Measurements from ENCODE around the gene C2orf81.
"Not testable (repeated sequence)": the region's sequence is repeated elsewhere in the genome, so short reads cannot be mapped to it uniquely, and the experiment has no call there.

C2orf81 gene

DNA sequence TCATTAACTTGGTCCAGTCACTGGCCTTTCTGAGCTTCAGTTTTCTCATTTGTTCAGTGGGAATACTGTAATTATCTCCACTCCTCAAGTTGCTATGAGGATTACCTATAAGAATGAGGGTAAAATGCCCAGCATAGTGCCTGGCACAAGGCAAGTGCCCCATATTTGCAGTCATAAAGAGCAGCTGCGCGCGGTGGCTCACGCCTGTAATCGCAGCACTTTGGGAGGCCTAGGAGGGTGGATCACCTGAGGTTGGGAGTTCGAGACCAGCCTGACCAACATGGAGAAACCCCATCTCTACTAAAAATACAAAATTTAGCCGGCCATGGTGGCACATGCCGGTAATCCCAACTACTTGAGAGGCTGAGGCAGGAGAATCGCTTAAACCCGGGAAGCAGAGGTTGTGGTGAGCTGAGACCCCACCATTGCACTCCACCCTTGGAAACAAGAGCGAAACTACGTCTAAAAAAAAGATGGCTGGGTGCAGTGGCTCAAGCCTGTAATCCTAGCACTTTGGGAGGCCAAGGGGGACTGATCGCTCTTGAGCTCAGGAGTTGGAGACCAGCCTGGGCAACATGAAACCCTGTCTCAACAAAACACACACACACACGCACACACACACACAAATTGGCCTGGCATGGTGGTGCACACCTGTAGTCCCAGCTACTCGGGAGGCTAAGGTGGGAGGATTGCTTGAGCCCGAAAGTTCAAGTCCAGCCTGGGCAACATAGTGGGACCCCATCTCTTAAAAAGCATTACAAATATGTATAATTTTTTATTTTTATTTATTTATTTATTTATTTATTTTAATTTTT lies 21.3 kb upstream of the C2orf81 start:
- not testable (repeated sequence) for DNase-seq

DNA sequence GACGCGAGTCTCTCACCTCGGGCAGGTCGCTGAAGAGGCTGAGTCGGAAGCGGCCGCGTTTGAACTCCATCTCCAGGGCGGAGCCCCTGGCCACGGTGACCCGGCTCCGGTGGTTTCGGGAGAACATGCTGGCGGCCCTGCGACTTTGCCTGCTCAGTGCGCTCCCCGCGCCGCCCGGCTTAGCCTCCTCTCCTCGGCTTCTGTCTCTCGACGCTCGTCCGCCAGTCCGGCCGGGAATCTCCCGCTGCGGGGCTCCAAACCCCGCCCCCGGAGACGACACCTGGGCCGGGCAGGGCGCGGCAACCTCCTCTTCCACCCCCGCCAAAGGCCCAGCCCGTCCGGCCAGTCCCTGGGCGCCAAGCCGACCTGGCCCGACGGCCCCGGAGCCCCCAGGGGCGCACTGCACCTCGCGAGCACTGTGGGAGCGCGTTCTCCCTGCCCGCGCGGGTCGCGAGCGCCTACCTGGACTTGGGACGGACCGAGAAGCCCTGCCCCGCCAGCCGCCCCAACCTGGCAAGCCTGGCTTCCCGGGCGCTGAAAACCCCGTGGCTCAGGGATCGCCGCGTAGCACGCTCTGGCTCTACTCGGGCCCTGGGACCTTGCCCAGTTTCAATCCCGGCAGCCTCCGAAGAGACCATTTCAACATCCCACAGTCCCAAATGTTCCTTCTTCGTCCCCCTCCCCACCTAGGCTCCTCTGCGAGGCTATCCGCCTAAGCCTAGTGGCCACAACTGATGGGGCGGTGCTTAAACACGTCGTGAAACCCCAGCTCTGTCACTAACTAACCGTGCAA lies 20.5 kb upstream of the C2orf81 start, which contains the start of gene RTKN:
TSS of gene RTKN (minus strand) at position 248 of the 793 bp plus-strand sequence. CDS start at position 127, 121 bp downstream.
- DNase-seq: no peak

DNA sequence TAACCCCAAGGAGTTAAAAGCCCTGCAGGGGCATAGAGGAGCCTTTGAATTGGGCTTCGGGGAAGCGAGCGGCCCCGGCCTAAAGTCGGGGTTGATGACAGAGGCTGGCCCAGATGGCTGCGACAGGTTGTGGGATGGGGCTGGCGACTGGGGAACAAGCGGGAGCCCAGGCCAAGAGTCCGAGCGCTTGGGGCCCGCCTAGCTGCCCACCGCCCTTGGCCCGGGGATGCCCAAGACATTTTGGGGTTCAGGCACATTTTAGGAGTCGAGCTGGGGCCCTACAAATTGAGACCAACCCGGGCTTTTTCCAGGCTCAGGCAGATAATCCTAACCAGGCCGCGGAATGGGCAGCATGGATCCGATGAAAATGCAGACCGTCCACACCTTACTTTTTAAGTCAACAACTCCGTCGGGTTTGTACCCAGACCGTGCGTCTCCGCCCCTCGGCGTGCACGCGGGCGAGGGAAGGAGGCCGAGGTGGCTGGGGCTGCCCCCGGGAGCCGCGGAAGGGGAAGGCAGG lies 19.8 kb upstream of the C2orf81 start:
- no peak for DNase-seq

DNA sequence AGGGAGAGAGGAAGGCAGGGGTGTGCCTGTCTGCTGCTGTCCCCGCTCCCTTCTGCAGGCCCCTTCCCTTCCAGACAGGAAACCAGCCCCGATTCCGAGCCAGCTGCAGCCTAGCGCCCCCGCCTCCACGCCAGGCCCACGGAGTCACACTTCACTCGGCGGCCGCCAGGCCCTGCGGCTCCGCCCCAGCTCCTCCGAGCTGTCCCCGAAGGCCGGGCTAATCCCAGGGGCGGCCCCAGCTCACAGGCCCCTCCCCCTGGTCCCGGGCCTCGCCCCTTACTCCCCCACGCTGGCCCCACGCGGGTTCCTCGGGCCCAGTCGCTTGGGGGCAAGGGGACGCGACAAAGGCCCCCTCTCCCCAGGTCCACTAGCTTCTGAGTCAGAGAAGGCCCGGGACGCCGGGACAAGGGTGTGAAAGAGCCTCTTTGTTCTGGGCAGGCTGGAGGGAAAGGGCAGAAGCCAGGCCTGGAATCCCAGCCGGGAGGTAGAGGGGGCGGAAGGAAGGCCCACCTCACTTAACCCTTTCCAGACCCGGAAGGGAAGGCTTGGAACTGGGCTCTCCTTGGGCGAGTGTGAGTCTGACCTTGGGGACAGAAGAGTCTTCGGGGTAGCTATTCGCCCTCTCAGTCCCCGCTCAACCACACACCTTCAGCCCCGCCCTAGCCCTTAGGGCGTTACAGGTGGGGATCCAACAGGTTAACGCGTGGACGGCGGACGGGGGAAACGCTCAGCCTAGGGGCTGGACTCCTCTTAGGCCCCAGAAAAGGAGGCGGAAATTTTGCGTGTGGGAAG lies 19.2 kb upstream of the C2orf81 start:
- peak; percentile 35 for DNase-seq

DNA sequence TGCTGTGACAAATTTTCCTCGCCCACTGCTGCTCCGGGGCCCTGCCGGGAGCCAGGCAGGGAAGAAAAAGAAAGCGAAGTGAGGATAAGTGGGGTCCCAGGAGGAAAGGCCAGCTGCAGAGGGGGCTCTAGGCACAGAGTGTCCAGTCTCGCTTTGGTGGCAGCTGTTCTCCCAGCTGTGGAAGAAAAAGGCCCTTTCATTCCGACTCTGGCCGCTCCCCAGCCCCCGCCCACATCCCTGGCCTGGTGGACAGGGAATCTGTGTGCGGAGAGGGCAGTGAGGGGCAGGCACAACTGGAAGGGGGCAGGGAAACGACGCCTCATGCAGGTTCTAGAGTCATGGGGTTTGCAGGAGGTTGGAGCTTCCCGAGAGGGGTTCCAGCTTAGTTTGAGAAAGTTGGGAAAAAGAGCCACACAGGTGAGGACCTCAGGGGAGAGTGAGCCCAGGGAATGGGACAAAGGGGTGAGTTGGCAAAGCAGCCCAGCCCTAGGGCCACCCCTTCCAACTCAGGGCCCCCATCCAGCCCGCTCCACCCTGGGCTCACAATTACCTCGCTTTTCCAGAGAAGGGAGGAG lies 18.5 kb upstream of the C2orf81 start:
- DNase-seq: no peak

DNA sequence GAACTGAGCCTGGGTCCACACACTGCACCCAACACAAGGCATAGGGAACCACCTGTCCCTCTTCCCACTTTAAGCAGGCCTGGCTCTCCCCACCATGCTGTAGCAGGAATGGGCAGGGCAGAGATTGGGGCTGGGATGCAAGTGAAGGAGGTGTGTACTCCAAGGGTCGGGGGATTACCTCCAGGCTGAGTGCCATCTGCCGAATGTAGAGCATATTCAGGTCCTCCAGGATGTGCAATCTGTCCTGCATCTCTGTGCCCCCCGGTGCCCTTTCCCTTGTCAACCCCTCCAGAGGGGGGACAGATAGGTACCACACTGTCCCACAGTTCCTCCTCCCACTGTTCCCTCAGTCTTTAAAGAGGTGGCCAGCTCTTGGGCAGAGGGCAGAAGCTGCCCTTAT lies 18.0 kb upstream of the C2orf81 start:
- no peak for DNase-seq

DNA sequence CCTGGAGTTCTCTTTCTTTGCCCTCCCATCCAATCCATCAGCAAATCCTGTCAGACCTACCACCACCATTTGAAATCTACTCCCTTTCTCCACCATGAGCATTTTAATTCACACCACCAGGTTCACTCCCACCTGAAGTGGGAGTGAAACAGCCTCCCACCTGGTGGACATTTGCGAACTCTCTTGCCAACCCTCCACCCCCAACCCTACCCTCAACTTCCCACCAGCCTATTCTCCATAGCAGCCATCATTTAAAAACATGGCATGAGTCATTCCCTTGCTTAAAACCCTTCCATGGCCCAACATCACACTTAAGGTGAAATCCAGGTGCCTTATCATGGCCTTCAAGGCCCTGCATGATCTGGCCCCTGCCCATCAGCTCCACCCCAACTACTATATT lies 16.8 kb upstream of the C2orf81 start:
- no peak for DNase-seq

DNA sequence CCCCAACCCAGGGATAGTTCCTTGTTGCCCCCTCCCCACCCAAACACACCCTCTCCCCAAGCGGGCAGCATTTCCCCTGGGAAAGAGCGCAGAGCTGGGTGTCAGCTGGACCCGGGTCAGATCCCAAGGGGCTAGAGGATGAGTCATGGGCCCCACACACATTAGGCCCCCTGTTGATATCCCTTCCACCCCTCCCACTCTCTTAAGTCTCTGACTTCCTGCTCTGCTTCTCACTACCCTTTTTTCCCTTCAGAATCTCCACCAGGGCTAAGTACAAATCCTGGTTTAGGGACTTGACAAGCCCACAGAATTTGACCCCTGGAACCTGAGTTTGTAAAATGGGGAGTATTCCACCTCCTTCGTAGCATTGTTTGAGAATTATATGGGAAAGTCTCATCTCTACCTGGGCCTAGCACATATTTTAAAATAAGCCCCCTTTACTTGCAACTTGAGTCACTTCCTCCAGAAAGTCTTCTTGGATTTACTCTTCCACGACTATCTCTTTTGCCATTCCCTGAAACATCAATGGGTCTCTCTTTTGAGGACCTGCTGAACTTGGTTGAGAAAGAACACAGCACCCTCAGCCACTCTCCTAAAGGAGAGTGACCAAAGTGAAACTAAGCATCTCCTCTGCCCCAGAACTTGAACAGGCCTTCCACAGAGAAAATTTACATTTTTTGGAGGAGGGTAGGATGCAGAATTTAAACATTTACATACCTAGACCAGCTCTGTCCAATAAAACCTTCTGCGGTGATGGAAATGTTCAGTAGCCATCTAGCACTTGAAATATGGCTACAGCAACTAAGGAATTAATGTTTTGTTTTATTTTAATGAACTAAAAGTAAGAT lies 15.7 kb upstream of the C2orf81 start:
- no peak for DNase-seq

DNA sequence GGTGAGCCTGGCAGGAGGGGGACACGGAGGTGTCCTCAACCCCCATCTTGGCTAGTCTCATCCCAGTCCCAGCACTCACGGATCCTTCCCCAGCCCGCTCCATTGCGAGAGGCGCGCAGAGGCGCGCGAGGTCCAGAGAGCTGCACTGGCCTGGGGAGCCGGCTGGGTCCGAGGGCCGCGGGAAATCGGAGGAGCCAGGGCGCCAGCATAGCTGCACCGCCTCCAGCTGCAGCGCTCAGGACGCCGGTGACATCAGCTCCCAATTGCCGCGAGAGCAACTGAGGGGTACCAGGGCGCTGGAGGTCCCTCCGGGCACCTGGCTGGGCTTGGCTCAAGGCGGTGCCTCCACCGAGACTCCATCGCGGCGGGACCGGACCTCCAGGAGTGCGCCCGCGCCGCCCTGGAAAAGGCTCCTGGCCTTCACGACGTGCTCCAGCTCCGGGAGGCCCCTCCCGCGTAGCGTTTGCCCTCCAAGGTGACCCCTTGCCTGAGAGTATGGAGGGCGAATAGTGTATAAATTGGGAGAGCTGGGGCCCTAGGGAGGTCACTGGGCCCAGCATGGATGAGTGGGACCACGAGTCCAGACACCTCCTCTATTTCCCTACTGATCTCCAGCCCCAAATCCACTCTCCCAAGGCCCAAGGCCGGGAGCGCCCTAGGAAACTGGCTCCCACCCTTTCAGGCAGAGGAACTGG lies 14.8 kb upstream of the C2orf81 start:
- DNase-seq: no peak

DNA sequence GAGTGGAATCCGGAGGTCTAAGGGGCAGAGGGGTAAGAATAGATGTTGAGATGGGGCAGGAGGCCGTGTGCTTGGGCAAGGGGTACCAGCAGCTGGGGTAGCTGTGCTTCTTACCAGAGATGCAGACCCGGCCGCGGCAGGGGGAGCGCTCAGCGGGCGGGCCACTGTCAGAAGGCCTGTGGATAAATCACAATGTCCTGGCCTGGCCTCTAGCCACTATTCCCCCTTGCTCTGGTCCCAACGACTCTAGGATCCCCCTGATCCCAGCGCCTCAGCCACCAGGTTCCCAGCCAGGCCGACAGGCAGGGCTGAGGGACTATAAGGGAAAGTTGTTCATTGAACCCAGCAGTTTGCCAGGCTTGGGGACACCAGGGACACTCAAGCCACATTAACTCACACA lies 9.1 kb upstream of the C2orf81 start:
- DNase-seq: no peak

DNA sequence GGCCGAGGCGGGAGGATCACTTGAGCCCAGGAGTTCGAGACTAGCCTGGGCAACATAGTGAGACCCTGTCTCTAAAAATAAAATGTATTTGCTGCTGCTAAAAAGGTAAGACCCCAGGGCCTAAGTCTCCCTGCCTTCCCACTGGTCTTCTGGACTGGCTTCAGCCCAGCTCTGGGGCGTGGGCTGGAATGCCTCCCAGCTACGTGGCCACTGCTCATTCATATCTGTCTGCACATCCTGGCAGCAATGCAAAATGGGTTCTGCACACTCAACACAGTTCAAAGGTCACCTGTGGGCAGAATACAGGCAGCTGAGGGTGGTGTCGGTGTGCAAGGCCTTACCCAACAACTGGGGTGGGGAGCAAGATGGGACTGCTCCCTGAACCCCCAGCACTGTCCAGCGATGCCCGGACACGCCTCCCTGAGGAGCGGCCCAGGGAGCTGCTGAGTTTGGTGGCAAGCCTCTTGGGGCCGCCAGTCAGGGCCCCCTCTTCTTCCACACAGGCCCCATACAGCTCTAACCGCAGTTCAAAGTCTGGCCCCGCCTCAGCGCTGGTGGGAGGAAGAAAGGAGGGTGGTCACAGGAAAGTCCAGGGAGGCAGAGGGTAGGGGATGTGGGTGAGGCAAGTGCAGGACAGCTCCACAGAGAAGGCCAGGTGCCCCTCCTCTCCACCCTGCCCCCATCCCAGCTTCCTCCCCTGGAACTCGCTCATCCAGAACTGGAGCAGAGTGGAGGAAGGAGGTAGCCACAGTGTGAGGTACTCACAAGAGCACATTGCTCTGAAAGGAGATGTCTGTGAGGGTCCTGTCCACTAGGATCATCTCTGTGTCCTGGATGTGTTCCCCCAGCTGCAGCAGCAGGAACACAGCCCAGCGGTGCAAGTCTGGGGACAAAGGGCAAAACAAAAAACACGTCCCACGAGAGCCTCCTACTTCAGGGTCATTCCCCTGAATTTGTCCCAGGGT lies 8.3 kb upstream of the C2orf81 start:
- no peak for DNase-seq

DNA sequence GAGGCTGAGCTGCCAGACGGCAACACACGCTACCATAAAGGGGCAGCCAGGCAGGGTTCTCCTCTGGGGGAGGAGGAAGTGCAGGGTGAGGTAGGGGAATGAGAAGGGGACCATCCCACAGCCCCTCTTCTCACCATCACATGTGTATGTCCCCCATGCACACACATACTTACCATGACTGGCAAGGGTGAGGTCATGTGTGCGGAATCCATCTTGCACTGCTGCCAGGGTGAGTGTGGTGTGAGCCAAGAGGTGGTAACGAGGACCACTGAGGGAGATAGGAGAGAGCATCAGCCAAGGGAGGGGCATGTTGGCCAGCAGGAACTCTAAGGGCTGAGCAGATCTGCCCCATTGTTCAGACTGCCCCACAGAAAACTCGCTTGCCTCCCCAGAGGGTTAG lies 7.3 kb upstream of the C2orf81 start:
- no peak for DNase-seq

DNA sequence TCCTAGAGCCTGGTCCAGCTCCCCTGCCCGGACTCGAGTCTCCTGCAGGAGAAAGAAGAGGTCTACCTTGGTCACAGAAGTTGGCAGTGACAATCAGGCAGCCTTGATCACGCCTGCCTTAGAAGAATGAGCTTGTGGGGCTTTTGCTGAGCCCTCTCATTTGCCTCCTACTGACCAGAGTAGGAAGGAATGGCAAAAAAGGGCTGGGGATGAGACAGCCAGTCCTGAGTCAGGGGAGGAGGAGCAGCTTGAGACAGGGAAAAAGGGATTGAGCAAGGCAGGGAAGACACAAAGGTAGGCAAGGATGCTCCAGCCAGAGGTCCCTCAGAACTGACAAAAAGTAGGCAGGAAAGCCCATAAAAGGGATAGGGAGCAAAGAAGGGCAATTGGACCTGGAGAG lies 6.1 kb upstream of the C2orf81 start:
- DNase-seq: no peak

DNA sequence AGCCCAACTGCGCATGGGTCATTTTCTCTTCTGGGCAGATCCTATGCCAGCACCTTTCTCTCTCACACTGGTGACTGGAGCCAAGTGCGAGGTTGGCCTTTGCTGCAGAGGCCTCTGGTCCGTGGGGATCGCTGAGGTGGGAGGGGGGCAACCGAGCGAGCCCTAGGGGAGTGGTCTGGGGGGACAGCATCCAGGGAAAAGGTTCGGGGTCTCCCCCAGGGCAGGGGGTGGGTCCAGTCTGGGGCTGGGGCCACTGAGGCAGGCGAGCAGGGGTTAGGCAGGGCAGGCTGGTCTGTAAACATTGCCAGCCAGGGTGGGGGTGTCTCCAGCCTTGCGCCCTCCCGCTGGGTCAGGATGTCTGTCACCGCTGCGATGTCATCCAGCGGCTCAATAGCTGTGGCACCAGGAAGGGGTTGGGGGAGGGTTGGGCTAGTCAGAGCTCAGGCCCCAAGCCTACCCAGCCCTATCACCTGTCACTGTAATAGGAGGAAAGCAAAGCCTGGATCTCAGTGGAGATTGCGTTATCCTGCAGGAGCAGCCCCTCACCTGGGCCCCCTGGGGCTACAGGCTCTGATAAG lies 4.9 kb upstream of the C2orf81 start:
- no peak for DNase-seq

DNA sequence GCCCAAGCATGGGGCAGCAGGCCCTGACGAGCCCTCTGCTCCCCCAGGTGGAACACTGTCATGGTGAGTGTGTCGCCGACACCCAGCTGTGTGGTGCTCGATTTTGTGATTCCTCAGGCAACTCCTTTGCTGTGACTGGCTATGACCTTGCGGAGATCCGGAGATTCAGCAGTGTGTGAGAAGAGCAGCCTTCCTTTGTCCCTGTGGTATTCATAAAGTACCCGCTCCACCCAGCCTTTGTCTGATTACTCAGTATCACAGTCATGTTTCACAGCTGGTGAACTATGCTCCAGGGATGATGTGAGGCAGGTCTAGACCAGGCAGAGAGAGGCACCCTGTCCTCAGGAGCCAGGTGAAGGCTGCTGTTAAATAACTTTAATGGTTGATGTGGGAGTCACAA lies 4.1 kb upstream of the C2orf81 start:
- DNase-seq: no peak

DNA sequence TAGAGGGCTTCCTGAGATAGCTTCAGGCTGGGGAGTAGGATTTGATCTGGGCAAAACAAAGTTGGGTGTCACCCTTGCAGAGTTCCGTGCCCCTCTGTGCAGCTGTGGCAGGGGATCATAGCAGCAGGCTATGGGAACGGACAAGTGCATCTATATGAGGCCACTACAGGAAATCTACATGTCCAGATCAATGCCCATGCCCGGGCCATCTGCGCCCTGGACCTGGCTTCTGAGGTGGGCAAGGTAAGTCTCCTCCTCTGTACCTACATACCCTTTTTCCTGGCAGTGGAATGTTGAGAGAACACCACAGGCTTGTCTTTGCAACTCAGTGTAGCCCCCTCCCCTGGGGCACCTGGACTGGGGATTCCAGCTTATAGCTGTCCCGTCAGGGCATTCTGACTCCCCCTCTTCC lies 3.6 kb upstream of the C2orf81 start:
- DNase-seq: no peak

DNA sequence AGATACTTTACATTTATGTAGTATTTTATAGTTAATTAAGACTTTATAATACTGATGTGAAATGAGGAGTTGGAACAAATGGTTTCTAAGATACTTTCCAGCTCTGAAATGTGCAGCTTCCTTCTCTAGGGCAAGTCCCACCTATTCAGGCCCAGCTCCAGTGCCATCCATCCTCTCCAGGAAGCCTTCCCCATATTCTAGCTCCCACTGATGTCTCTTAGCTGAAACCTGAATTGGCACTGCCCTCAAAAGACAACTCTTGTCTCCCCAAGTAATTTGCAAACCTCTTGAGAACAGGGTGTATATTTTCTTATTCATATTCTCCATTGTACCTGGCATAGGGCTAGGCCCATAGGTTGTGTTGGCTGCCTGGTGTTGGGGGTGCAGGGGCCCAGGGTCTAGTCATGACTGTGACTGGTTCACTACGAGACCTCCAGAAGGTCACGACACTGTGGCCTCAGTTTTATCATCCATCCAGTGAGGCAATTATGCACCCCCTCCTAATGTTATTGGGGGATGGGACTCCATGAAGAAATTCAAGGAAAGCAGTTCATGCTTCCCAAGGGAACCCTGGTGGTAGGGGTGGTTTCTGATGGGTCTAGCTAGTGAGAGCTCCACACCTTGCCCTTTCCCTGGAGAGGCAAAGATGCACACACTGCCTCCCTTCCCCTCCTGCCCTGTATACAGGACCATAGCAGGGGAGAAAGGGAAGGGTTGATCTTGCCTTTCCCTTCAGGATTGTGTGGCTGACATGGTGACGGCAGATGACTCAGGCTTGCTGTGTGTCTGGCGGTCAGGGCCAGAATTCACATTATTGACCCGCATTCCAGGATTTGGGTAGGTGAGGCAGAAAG lies 2.9 kb upstream of the C2orf81 start:
- no peak for DNase-seq
